Measurements from ENCODE around the gene SDK1. TPM values are rescaled to one million over a fixed set of nuclear protein-coding genes. Genes with fewer than 3 reads are reported as not detected.
A peak's percentile ranks its signal among the peaks of the same experiment; 100 is the strongest.

SDK1 gene
- total RNA-seq, 1 experiment from 2014 or later, result 9.3 TPM

GRCh38 chr7:3688842-3689241 is 387.8 kb downstream of the SDK1 start:
- Mint-ChIP-seq H3K36me3 (peaks cover 10% of the 10 kb centered on the region), H3K9me3 (peaks cover 25% of the 10 kb centered on the region), H3K4me3 (no peak overlapping the region), H3K27me3 (ENCODE audit: low read depth) (no peaks in the 10 kb centered on the region), H3K27ac (no peak overlapping the region), H3K4me1 (peaks cover 34% of the 10 kb centered on the region)
- TF ChIP-seq CREM (CRISPR knock-in tag; IDR thresholded peaks at IDR 0.05) (no peak), ZNF219 (CRISPR knock-in tag; IDR thresholded peaks at IDR 0.05; ENCODE audit: borderline replicate concordance) (no peak), ZNF263 (CRISPR knock-in tag; IDR thresholded peaks at IDR 0.05; ENCODE audit: low read depth) (no peak), ETV6 (CRISPR knock-in tag; IDR thresholded peaks at IDR 0.05) (no peak), FOXJ3 (CRISPR knock-in tag; IDR thresholded peaks at IDR 0.05; ENCODE audit: borderline replicate concordance) (no peak), TEAD4 (CRISPR knock-in tag; IDR thresholded peaks at IDR 0.05) (no peak)
- TF ChIP-seq, protein P1, sequence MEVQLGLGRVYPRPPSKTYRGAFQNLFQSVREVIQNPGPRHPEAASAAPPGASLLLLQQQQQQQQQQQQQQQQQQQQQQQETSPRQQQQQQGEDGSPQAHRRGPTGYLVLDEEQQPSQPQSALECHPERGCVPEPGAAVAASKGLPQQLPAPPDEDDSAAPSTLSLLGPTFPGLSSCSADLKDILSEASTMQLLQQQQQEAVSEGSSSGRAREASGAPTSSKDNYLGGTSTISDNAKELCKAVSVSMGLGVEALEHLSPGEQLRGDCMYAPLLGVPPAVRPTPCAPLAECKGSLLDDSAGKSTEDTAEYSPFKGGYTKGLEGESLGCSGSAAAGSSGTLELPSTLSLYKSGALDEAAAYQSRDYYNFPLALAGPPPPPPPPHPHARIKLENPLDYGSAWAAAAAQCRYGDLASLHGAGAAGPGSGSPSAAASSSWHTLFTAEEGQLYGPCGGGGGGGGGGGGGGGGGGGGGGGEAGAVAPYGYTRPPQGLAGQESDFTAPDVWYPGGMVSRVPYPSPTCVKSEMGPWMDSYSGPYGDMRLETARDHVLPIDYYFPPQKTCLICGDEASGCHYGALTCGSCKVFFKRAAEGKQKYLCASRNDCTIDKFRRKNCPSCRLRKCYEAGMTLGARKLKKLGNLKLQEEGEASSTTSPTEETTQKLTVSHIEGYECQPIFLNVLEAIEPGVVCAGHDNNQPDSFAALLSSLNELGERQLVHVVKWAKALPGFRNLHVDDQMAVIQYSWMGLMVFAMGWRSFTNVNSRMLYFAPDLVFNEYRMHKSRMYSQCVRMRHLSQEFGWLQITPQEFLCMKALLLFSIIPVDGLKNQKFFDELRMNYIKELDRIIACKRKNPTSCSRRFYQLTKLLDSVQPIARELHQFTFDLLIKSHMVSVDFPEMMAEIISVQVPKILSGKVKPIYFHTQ (CRISPR knock-in tag; IDR thresholded peaks at IDR 0.05), result no peak
- TF ChIP-seq, protein P2, sequence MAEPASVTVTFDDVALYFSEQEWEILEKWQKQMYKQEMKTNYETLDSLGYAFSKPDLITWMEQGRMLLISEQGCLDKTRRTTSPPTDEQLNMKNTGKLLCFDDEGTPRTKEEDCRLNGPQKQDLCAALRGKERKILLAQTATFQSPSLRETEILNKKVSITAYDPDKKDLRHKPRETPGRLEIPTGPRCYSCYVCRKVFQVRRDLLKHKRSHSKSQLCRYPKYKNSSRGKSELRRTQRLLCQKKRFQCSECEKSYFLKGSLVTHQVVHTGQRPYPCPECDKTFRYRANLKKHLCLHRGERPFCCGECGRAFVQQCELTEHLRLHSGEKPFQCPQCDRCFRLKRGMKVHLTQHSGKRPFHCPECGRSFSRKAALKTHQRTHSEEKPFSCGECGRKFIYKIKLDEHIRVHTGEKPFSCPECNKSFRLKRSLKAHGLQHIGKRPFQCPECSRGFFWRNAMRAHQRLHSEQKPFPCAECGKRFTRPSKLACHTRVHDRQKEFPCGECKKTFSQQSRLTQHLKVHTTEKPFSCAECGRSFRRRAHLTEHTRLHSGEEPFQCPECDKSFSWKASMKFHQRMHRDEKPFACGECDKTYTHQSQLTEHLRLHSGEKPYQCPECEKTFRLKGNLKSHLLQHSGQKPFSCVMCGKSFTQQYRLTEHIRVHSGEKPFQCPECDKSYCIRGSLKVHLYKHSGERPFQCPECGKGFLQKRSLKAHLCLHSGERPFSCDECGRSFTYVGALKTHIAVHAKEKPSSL (CRISPR knock-in tag; conservative IDR thresholded peaks at IDR 0.05), result no peak
- CTCF ChIA-PET, result interaction anchor here (0.6 kb wide), 1 partner anchor 529 kb away, joined by 3 read pairs; no protein-coding TSS in a partner anchor
- DNase-seq (ENCODE audit: low spot score) (no peak), ATAC-seq (no peak)
- POLR2A ChIA-PET, result no interaction called here

GRCh38 chr7:3691478-3692158 is 390.6 kb downstream of the SDK1 start:
- H3K4me3 Mint-ChIP-seq, result no peak overlapping the region
- peaks cover 10% of the 10 kb centered on the region for H3K36me3 Mint-ChIP-seq
- POLR2A ChIA-PET, result no interaction called here
- H3K27me3 Mint-ChIP-seq (ENCODE audit: low read depth), result no peaks in the 10 kb centered on the region
- TF ChIP-seq ETV6 (CRISPR knock-in tag; IDR thresholded peaks at IDR 0.05) (no peak), ZNF263 (CRISPR knock-in tag; IDR thresholded peaks at IDR 0.05; ENCODE audit: low read depth) (no peak), JUN (CRISPR knock-in tag; IDR thresholded peaks at IDR 0.05) (no peak), ZNF219 (CRISPR knock-in tag; IDR thresholded peaks at IDR 0.05; ENCODE audit: borderline replicate concordance) (no peak), PRRX2 (CRISPR knock-in tag; IDR thresholded peaks at IDR 0.05) (no peak), USF2 (CRISPR knock-in tag; IDR thresholded peaks at IDR 0.05) (no peak), ZNF317 (CRISPR knock-in tag; IDR thresholded peaks at IDR 0.05; ENCODE audit: borderline replicate concordance, low read depth) (no peak), ATF1 (CRISPR knock-in tag; IDR thresholded peaks at IDR 0.05) (no peak), ZBTB43 (CRISPR knock-in tag; IDR thresholded peaks at IDR 0.05) (no peak), TEAD1 (CRISPR knock-in tag; IDR thresholded peaks at IDR 0.05) (no peak), ELF4 (CRISPR knock-in tag; IDR thresholded peaks at IDR 0.05; ENCODE audit: low read depth) (no peak)
- TF ChIP-seq, protein P3, sequence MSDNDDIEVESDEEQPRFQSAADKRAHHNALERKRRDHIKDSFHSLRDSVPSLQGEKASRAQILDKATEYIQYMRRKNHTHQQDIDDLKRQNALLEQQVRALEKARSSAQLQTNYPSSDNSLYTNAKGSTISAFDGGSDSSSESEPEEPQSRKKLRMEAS (CRISPR knock-in tag; IDR thresholded peaks at IDR 0.05), result no peak
- no peak for DNase-seq (ENCODE audit: low spot score)
- no peak overlapping the region for H3K27ac Mint-ChIP-seq
- CTCF ChIA-PET, result interaction anchor here (1.6 kb wide), 1 partner anchor 30 kb away, joined by 4 read pairs; no protein-coding TSS in a partner anchor
- peaks cover 31% of the 10 kb centered on the region for H3K4me1 Mint-ChIP-seq
- H3K9me3 Mint-ChIP-seq, result peaks cover 25% of the 10 kb centered on the region
- ATAC-seq, result peak; percentile 47

Data from WTC11 (cell line).